Body of pancreas (tissue), 4 donors: Measurements from ENCODE around the gene MFSD6. TPM values are rescaled to one million over a fixed set of nuclear protein-coding genes. Genes with fewer than 3 reads are reported as not detected.
A peak's percentile ranks its signal among the peaks of the same experiment; 100 is the strongest.
"Not testable (repeated sequence)": the region's sequence is repeated elsewhere in the genome, so short reads cannot be mapped to it uniquely, and the experiment has no call there.

Experiments
- ATAC-seq: fragments of 150-250 bp; one replicate; pipeline ENCODE4 v1.9.1; 2016
- DNase-seq, 4 donors: peaks; one replicate each; pipeline ENCODE4 v3.0.0-alpha.2; 2019
- H3K27ac ChIP-seq, 4 donors: fragments of 200-600 bp; sonication (generic); 1 replicate in 3 of 4; 2 replicates in 1 of 4; pipeline versions ENCODE4 v1.5.1 to v1.6.1; 2016 to 2019; ENCODE audit warnings: mild to moderate bottlenecking in 1 of 4, mixed read lengths in 1 of 4, moderate library complexity in 1 of 4
- H3K27me3 ChIP-seq, 2 donors: fragments of 200-600 bp; sonication (generic); one replicate each; pipeline ENCODE4 v1.6.0; 2016; ENCODE audit warnings: mild to moderate bottlenecking in 1 of 2
- H3K36me3 ChIP-seq, 2 donors: fragments of 200-600 bp; sonication (generic); replicated peaks in 1 of 2; 2 replicates each; pipeline ENCODE4 v1.5.1; 2016; ENCODE audit warnings: low read depth in 2 of 2; ENCODE audit not compliant: insufficient read depth in 1 of 2
- H3K4me1 ChIP-seq: fragments of 200-600 bp; sonication (generic); one replicate; pipeline ENCODE4 v1.6.0; 2016
- H3K4me3 ChIP-seq, 2 donors: fragments of 200-600 bp; sonication (generic); 1 replicate in 1 of 2; 2 replicates in 1 of 2; pipeline ENCODE4 v1.5.1; 2016 to 2019
- H3K9me3 ChIP-seq, 3 donors: fragments of 200-600 bp; sonication (generic); 1 replicate in 2 of 3; 2 replicates in 1 of 3; pipeline ENCODE4 v1.5.1; 2016
- CTCF ChIP-seq, 7 experiments: fragments of 450-650 bp in 4 of 7; fragments of 200-600 bp in 3 of 7; sonication (generic) in 3 of 7; IDR thresholded peaks; one replicate each; pipeline ENCODE4 v1.5.1; 2016 to 2019; ENCODE audit warnings: antibody characterized with exemption in 7 of 7
- POLR2A ChIP-seq, 3 donors: fragments of 450-650 bp; IDR thresholded peaks; one replicate each; pipeline ENCODE4 v1.6.1; 2016; ENCODE audit warnings: antibody characterized with exemption in 3 of 3, mild to moderate bottlenecking in 2 of 3
- WGBS, 2 donors: methylation state at CpG; one replicate each; pipeline ENCODE4 v1.1.5; 2017; 5-methylcytosine and 5-hydroxymethylcytosine counted together
- intact Hi-C: fragments of 100-400 bp; cut with DNase I; formaldehyde crosslinking; loops from one replicate; pipeline ENCODE4 v1.15.1; 2023
- total RNA-seq, 2 donors: library from RNA; depleted of rRNA; stranded (reverse); fragments of >200 nt; gene quantifications; one replicate each; pipeline ENCODE4 v1.1.0, GENCODE V29; 2016

The MFSD6 gene
- total RNA-seq, result 10 to 100 TPM; 38.7 to 46.8 TPM

GRCh38 chr2:190407662-190408537 lies at the start of gene MFSD6:
MFSD6 (plus strand) TSS chr2:190408355; CDS start chr2:190436030, 27,675 bp downstream.
- H3K9me3 ChIP-seq, result no peaks in the 10 kb centered on the region
- ATAC-seq, result peak; percentile 82
- DNase-seq, result peak; percentile 66 to 76 (median 69)
- no peaks in the 10 kb centered on the region for H3K27me3 ChIP-seq
- 1% methylated on average over 16 to 49 of the region's 98 CpGs for WGBS, 2 donors
- peaks cover 34% of the 10 kb centered on the region for H3K4me1 ChIP-seq
- TF ChIP-seq POLR2A (IDR thresholded peaks at IDR 0.05), result peak; percentile 22 to 41 (median 40)
- peak in 3 of 7 experiments; percentile 17 to 39 (median 38) for TF ChIP-seq CTCF (IDR thresholded peaks at IDR 0.05)
- peak within 1 kb of the TSS; percentile 76 to 94 (median 88) for H3K27ac ChIP-seq
- intact Hi-C loops, result no loop called here
- peak within 1 kb of the TSS; percentile 67 to 92 for H3K4me3 ChIP-seq
- no peaks in the 10 kb centered on the region for H3K36me3 ChIP-seq

GRCh38 chr2:190358655-190359448 lies 49.3 kb upstream of the MFSD6 start:
- peak overlapping the region in 3 of 4 donors; percentile 62 to 78 (median 71) for H3K27ac ChIP-seq
- H3K27me3 ChIP-seq, DNase-seq, H3K4me3 ChIP-seq, H3K9me3 ChIP-seq, intact Hi-C loops, H3K36me3 ChIP-seq: not testable (repeated sequence)
- 75 to 78% methylated on average over 8 of the region's 8 CpGs for WGBS, 2 donors
- H3K4me1 ChIP-seq, result peaks cover 47% of the 10 kb centered on the region
- ATAC-seq, result peak; percentile 8

- Histone ChIP-seq H3K9me3 (no peaks in the 10 kb centered on the region), H3K36me3 (no peaks in the 10 kb centered on the region), H3K4me3 (no peak overlapping the region), H3K27me3 (no peaks in the 10 kb centered on the region), H3K4me1 (peaks cover 31% of the 10 kb centered on the region), H3K27ac (peak overlapping the region in 3 of 4 donors; percentile 62 to 78 (median 71))
- DNase-seq (no peak), ATAC-seq (no peak)
- TF ChIP-seq CTCF (IDR thresholded peaks at IDR 0.05), result no peak
- TF ChIP-seq POLR2A (IDR thresholded peaks at IDR 0.05), result no peak
- intact Hi-C loops, result no loop called here
Measured at GRCh38 chr2:190360561-190360960, 47.6 kb upstream of the MFSD6 start.

- H3K27me3 ChIP-seq, result no peaks in the 10 kb centered on the region
- ATAC-seq, result no peak
- intact Hi-C loops, result no loop called here
Measured at GRCh38 chr2:190360965-190361364, 47.2 kb upstream of the MFSD6 start.

More at GRCh38 chr2:190360965-190361364, 47.2 kb upstream of the MFSD6 start:
- Histone ChIP-seq H3K36me3 (no peaks in the 10 kb centered on the region), H3K4me3 (no peak overlapping the region), H3K27ac (no peak overlapping the region), H3K9me3 (no peaks in the 10 kb centered on the region), H3K4me1 (peaks cover 30% of the 10 kb centered on the region)
- DNase-seq, result no peak
- WGBS, 2 donors, result 94 to 97% methylated on average over 3 of the region's 3 CpGs
- TF ChIP-seq CTCF (IDR thresholded peaks at IDR 0.05) (no peak), POLR2A (IDR thresholded peaks at IDR 0.05) (no peak)
